NOMO-1 (cell line): ENCODE measurements around the gene ANGPTL8.

ENCODE experiments used
- DNase-seq, 2 experiments: peaks; one replicate each; lab custom pipeline; 2025; ENCODE audit not compliant: unreplicated experiment in 2 of 2; lab: John Stamatoyannopoulos, UW

ANGPTL8 gene

DNA sequence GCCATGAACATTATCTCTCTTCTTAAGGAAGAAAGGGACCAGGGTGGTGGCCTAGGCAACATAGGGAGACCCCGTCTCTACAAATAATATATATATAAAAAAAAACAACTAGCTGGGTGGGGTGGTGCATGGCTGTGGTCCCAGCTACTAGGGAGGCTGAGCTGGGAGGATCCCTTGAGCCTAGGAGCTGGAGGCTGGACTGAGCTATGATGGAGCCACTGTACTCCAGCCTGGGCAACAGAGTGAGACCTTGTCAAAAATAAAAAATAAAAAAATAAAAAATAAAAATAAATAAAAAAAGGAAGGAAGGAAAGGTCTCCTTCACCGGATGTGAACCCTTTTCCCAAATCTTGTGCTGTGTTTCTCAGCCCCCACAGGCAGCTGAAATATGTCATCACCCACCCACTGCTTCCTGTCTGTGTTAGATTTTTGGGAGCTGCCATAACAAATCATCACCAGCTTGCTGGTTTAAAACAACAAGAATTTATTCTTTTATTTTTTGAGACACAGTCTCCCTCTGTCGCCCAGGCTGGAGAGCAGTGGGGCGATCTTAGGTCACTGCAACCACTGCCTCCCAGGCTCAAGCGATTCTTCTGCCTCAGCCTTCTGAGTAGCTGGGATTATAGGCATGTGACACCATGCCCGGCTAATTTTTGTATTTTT is 47.0 kb downstream of the ANGPTL8 start:
- no peak for DNase-seq

- DNase-seq: peak in 1 of 2 experiments; percentile 15
These were observed 48.9 kb downstream of the ANGPTL8 start for GRCh38 chr19:11288349-11288748.

DNA sequence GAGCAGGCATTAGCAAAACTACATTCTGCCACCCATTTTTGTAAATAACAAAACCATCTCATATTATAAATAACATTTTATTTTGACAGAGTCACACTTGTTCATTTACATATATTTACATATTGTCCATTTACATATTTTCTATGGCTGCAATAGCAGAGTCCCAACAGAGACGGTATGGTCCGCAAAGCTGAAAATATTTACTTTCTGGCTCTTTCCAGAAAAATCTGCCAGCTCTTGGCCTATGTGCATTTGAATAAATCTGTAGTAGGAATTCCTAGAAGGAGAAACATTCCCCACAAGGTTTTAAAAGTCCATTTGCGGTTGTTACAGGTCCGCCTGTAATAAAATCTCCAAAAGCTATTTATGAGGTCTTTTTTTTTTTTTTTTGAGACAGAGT is 50.8 kb downstream of the ANGPTL8 start:
- DNase-seq: no peak

- DNase-seq: no peak
These were observed 52.0 kb downstream of the ANGPTL8 start for GRCh38 chr19:11291415-11291814.
